Type B pancreatic cell (in vitro differentiated cells): ENCODE measurements around the gene BEST2. TPM values are rescaled to one million over a fixed set of nuclear protein-coding genes. Genes with fewer than 3 reads are reported as not detected.

Experiments used
- DNase-seq: peaks from one replicate; pipeline ENCODE4 v3.0.0; 2021; ENCODE audit warnings: mixed read lengths; ENCODE audit not compliant: unreplicated experiment; ENCODE audit errors: extremely low spot score
- H3K27ac Mint-ChIP-seq: 2 replicates; pipeline ENCODE4 v1.8.0; 2021; ENCODE audit warnings: mild to moderate bottlenecking, mixed read lengths
- H3K27me3 Mint-ChIP-seq: 2 replicates; pipeline ENCODE4 v1.8.0; 2021; ENCODE audit warnings: mixed read lengths
- H3K36me3 Mint-ChIP-seq: 2 replicates; pipeline ENCODE4 v1.8.0; 2021; ENCODE audit warnings: mixed read lengths
- H3K4me1 Mint-ChIP-seq: one replicate; pipeline ENCODE4 v1.8.0; 2021; ENCODE audit warnings: mixed read lengths; ENCODE audit not compliant: unreplicated experiment
- H3K4me3 Mint-ChIP-seq: 2 replicates; pipeline ENCODE4 v1.8.0; 2021; ENCODE audit warnings: mild to moderate bottlenecking, mixed read lengths
- H3K9me3 Mint-ChIP-seq: 2 replicates; pipeline ENCODE4 v1.8.0; 2021; ENCODE audit warnings: mixed read lengths
- CTCF ChIP-seq: fragments of 200-600 bp; sonication (generic); conservative IDR thresholded peaks from 2 replicates; pipeline ENCODE4 v1.5.0; 2021; ENCODE audit warnings: antibody characterized with exemption, mild to moderate bottlenecking
- total RNA-seq: library from RNA; stranded (reverse); gene quantifications from 2 replicates; pipeline ENCODE4 v1.2.1, GENCODE V29; 2021; ENCODE audit warnings: low replicate concordance

The BEST2 gene
- total RNA-seq, 1 donor from 2014 or later = 0.14 TPM

GRCh38 chr19:12757544-12758274 lies 6.1 kb downstream of the BEST2 start:
- Mint-ChIP-seq H3K36me3 (peaks cover 4% of the 10 kb centered on the region), H3K9me3 (no peaks in the 10 kb centered on the region), H3K4me3 (peak overlapping the region; percentile 75), H3K4me1 (peaks cover 4% of the 10 kb centered on the region), H3K27me3 (peaks cover 14% of the 10 kb centered on the region), H3K27ac (no peak overlapping the region)
- peak; percentile 88 for DNase-seq
- peak; percentile 100 for TF ChIP-seq CTCF

GRCh38 chr19:12759686-12760085 lies 8.1 kb downstream of the BEST2 start:
- Mint-ChIP-seq H3K36me3 (peaks cover 4% of the 10 kb centered on the region), H3K27me3 (peaks cover 6% of the 10 kb centered on the region), H3K27ac (no peak overlapping the region), H3K4me1 (peaks cover 4% of the 10 kb centered on the region), H3K4me3 (no peak overlapping the region), H3K9me3 (no peaks in the 10 kb centered on the region)
- no peak for TF ChIP-seq CTCF
- DNase-seq = no peak

- H3K27ac Mint-ChIP-seq = no peak overlapping the region
- H3K4me3 Mint-ChIP-seq = no peak overlapping the region
- no peaks in the 10 kb centered on the region for H3K9me3 Mint-ChIP-seq
- no peak for DNase-seq
- H3K4me1 Mint-ChIP-seq = peaks cover 4% of the 10 kb centered on the region
- no peak for TF ChIP-seq CTCF
- H3K27me3 Mint-ChIP-seq = no peaks in the 10 kb centered on the region
- peaks cover 4% of the 10 kb centered on the region for H3K36me3 Mint-ChIP-seq
Observed at GRCh38 chr19:12763100-12763499, 11.5 kb downstream of the BEST2 start.

- Mint-ChIP-seq H3K9me3 (no peaks in the 10 kb centered on the region), H3K4me1 (peaks cover 4% of the 10 kb centered on the region), H3K27ac (no peak overlapping the region), H3K36me3 (peaks cover 4% of the 10 kb centered on the region), H3K4me3 (no peak overlapping the region), H3K27me3 (no peaks in the 10 kb centered on the region)
- TF ChIP-seq CTCF = no peak
- DNase-seq = no peak
Observed at GRCh38 chr19:12764698-12765097, 13.1 kb downstream of the BEST2 start.

GRCh38 chr19:12766051-12766521 lies 14.5 kb downstream of the BEST2 start:
- Mint-ChIP-seq H3K9me3 (no peaks in the 10 kb centered on the region), H3K4me1 (no peaks in the 10 kb centered on the region), H3K4me3 (peak overlapping the region; percentile 80), H3K27ac (peak overlapping the region; percentile 50), H3K27me3 (no peaks in the 10 kb centered on the region), H3K36me3 (no peaks in the 10 kb centered on the region)
- peak; percentile 82 for TF ChIP-seq CTCF
- DNase-seq = peak; percentile 85
